ENCODE data around the gene DNAH17. TPM values are rescaled to one million over a fixed set of nuclear protein-coding genes. Genes with fewer than 3 reads are reported as not detected.

DNAH17 gene
- total RNA-seq, 1 donor from 2014 or later: not detected

GRCh38 chr17:78391051-78391431 lies 186.2 kb downstream of the DNAH17 start:
- H3K4me3 ChIP-seq (ENCODE audit: low read depth, low read length): no peak overlapping the region
- no peak for TF ChIP-seq CTCF (conservative IDR thresholded peaks at IDR 0.05; ENCODE audit: low read depth, low read length)

GRCh38 chr17:78390241-78391050 lies 186.8 kb downstream of the DNAH17 start:
- no peak overlapping the region for H3K4me3 ChIP-seq (ENCODE audit: low read depth, low read length)
- TF ChIP-seq CTCF (conservative IDR thresholded peaks at IDR 0.05; ENCODE audit: low read depth, low read length): peak; percentile 16
- DNase-seq (ENCODE audit: low read depth): no peak

More at GRCh38 chr17:78391051-78391431, 186.2 kb downstream of the DNAH17 start:
- DNase-seq (ENCODE audit: low read depth): no peak

GRCh38 chr17:78387977-78388941 lies 188.9 kb downstream of the DNAH17 start:
- no peak overlapping the region for H3K4me3 ChIP-seq (ENCODE audit: low read depth, low read length)
- no peak for DNase-seq (ENCODE audit: low read depth)
- TF ChIP-seq CTCF (conservative IDR thresholded peaks at IDR 0.05; ENCODE audit: low read depth, low read length): no peak

GRCh38 chr17:78384479-78385175 lies 192.6 kb downstream of the DNAH17 start:
- no peak for TF ChIP-seq CTCF (conservative IDR thresholded peaks at IDR 0.05; ENCODE audit: low read depth, low read length)
- no peak overlapping the region for H3K4me3 ChIP-seq (ENCODE audit: low read depth, low read length)
- no peak for DNase-seq (ENCODE audit: low read depth)

GRCh38 chr17:78383725-78384471 lies 193.3 kb downstream of the DNAH17 start:
- no peak for TF ChIP-seq CTCF (conservative IDR thresholded peaks at IDR 0.05; ENCODE audit: low read depth, low read length)
- DNase-seq (ENCODE audit: low read depth): no peak

More at GRCh38 chr17:78383725-78384471, 193.3 kb downstream of the DNAH17 start:
- no peak overlapping the region for H3K4me3 ChIP-seq (ENCODE audit: low read depth, low read length)
